GM23338 (cell line): ENCODE measurements around the gene PANK3.

Experiments used
- EZH2 ChIP-seq: fragments of 200-600 bp; sonication (generic); IDR thresholded peaks from one replicate; pipeline ENCODE4 v1.8.0; 2017; ENCODE audit warnings: antibody characterized with exemption, mild to moderate bottlenecking, low read depth; ENCODE audit not compliant: unreplicated experiment
- POLR2AphosphoS5 ChIP-seq: IDR thresholded peaks from 2 replicates; pipeline ENCODE4 v1.6.1; 2016; ENCODE audit warnings: antibody characterized with exemption, low read depth
- TF ChIP-seq, protein P1 (sequence below), 2 experiments: fragments of 200-600 bp in 1 of 2; sonication (generic) in 1 of 2; conservative IDR thresholded peaks; 2 replicates each; pipeline versions ENCODE4 v1.5.1 to v1.6.1; 2016 to 2017; ENCODE audit warnings: antibody characterized with exemption in 2 of 2, low read depth in 2 of 2, mild to moderate bottlenecking in 2 of 2, moderate library complexity in 1 of 2

DNA sequence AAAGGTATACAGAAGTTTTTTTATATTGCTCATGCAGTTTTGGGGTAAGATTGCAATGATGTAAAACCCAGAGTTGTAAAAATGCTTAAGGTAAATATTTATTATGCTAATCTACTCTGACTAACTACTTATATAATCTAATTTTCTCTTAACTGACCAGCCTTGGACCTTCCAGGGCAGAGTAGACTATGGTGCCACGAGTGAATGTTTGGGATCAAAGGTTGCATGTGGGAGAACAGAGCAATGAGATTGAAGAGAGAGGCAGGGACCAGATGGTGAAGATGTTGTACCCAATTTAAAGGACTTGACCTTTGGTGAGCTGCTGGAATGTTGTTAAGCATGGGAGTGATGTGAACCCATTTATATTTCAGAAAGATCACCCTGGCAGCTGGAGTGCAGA, 34.8 kb upstream of the PANK3 start:
- TF ChIP-seq EZH2 = no peak
- TF ChIP-seq, protein P1, sequence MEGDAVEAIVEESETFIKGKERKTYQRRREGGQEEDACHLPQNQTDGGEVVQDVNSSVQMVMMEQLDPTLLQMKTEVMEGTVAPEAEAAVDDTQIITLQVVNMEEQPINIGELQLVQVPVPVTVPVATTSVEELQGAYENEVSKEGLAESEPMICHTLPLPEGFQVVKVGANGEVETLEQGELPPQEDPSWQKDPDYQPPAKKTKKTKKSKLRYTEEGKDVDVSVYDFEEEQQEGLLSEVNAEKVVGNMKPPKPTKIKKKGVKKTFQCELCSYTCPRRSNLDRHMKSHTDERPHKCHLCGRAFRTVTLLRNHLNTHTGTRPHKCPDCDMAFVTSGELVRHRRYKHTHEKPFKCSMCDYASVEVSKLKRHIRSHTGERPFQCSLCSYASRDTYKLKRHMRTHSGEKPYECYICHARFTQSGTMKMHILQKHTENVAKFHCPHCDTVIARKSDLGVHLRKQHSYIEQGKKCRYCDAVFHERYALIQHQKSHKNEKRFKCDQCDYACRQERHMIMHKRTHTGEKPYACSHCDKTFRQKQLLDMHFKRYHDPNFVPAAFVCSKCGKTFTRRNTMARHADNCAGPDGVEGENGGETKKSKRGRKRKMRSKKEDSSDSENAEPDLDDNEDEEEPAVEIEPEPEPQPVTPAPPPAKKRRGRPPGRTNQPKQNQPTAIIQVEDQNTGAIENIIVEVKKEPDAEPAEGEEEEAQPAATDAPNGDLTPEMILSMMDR (conservative IDR thresholded peaks at IDR 0.05; ENCODE audit: low read depth in 2 of 2) = no peak
- TF ChIP-seq POLR2AphosphoS5 = no peak
